ENCODE results near the gene SNX3.
A peak's percentile ranks its signal among the peaks of the same experiment; 100 is the strongest.
"Not testable (repeated sequence)": the region's sequence is repeated elsewhere in the genome, so short reads cannot be mapped to it uniquely, and the experiment has no call there.

The SNX3 gene

DNA sequence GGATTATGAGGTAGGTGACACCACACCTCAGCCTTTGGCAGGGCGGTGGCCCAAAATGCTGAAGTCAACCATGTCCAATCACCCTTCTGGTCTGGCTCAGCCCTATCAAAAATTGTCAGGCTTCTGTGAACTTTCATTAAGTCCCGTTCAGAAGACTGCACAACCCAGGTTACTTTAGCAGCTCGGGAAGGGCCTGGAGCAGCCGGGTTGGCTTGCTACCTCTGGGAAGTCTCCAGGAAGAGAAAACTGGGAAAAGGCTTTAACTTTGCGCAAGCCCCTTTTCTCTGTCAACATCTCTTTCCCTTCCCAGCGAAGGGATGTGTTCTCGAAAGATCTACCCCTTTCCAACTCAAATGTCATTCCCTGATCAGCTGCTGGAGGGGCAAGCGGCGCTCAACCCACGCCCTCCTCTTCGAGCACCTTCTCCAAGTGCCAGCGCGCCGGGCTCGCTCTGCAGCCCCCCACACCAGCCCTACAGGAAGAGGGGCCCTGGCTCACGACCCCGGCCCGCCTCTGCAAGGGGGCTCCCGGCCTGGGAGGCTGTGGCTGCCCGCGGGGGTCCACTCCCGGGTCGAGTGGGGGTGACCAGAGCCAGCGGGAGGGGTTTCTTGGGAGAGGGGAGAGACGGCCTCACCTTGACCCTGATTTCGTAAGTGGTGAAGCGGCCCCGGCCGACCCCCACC is 573 bp downstream of the SNX3 start:
- DNase-seq: peak; percentile 43

DNA sequence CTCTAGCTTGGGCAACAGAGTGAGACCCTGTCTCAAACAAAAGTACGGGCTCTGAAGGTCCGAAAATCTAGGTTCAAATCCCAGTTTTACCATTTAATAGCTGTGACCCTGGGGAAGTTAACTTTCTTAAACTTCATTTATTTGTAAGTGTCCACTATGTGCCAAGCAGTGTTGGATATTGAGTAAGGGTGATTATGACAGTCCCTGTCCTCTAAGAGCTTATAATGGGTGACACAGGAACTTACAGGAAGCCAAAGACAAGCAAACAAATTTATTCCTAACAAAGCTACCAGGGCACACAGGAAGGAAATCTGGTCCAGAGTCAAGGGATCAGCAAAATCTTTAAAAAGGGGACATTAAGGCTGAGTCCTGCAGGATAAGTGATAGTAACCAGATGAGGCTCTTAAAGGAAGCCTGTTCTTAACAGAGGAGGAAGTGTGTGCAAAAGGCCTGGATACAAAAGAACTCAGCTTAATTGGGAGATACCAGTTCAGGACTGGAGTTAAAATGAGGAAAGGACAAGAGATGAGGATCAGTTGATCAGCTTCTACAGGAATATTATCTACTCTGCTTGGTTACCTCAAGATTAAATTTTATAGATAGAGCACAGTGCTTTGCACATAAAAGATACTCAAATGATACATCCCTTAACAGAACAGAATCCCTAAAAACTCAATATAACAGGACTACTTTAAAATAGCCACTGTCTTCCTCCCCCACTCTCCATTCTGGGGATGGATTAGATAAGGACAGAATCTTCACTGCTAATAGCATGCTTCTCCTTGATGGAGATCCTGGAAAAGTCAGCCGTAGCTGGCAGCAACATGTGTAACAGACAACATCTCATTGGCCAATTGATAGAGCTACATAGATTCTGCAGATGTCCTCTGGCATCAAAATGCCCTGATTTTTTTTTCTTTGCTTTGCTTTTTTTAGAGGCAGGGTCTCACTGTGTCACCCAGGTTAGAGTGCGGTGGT is 6.1 kb downstream of the SNX3 start:
- no peak for DNase-seq

GRCh38 chr6:108253241-108253640 is 7.6 kb downstream of the SNX3 start:
- peak; percentile 64 for DNase-seq

- DNase-seq: no peak
Measured at GRCh38 chr6:108252055-108252454, 8.8 kb downstream of the SNX3 start.

DNA sequence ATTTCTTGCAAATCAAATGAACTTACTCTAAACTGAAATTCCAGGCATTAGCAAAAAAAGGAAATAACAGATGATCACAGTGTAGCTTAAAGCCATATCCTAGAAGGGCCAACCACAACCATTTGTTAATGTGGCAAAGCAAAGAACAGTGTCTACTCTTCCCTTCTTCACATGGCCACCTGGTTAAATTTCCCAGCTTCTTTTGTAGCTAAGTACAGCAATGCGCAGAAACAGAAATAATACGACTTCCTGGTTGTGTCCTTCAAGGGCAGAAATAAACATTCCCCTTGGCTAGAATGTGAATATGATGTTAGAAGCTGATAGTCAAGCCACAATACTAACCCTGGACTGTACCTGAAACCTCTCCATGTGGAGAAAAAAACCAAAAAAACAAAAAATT is 9.6 kb downstream of the SNX3 start:
- no peak for DNase-seq

GRCh38 chr6:108250240-108250866 is 10.5 kb downstream of the SNX3 start:
- peak; percentile 17 for DNase-seq

DNA sequence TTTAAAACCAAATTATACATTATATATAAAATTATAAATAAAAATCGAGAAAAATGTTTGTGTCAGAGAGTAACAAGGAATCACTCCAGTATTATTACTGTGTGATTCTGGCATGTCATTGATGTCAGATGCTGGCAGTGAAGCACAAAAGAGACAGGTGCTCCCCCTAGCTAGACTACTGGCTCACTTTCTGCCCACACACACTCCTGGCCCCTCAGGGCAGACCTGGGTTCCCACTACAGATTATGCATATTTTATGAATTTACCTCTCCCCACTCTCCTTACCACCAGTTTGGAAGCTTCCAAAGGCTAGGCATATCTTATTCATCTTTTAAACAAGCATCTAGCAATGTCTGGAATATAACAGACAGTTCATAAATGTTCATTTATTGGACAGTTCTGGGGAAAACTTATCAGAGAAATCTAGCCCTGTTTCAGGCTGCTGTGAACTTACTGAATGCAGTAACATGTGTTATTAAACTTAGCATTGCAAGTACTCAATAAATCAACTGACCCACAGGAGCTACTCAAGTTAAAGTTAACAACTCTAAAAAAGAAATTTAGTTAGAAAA is 12.8 kb downstream of the SNX3 start:
- DNase-seq: peak; percentile 8

GRCh38 chr6:108245095-108245494 is 15.7 kb downstream of the SNX3 start:
- not testable (repeated sequence) for DNase-seq

- no peak for DNase-seq
Measured at GRCh38 chr6:108243836-108244235, 17.0 kb downstream of the SNX3 start.

- DNase-seq: peak; percentile 4
Measured at GRCh38 chr6:108242721-108243120, 18.1 kb downstream of the SNX3 start.

- no peak for DNase-seq
Measured at GRCh38 chr6:108242259-108242658, 18.6 kb downstream of the SNX3 start.

GRCh38 chr6:108238322-108238721 is 22.5 kb downstream of the SNX3 start:
- DNase-seq: no peak

DNA sequence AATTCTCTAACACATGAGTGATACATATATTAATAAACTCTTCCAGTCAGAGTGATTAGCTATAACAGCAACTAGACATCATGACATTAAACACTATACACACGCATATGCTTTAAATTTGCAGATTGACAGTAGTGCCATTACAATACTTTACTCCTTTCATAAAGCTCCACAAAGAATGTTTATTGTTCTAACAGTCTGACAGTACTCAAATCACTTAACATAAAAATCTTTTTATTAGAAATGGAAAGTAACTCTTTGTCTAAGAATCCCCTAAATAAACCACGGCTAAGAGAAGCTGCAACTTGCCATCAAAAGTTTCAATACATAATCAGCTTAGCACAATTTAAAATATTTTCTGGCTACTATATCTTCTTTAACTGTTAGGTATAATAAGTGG is 24.0 kb downstream of the SNX3 start:
- no peak for DNase-seq

DNA sequence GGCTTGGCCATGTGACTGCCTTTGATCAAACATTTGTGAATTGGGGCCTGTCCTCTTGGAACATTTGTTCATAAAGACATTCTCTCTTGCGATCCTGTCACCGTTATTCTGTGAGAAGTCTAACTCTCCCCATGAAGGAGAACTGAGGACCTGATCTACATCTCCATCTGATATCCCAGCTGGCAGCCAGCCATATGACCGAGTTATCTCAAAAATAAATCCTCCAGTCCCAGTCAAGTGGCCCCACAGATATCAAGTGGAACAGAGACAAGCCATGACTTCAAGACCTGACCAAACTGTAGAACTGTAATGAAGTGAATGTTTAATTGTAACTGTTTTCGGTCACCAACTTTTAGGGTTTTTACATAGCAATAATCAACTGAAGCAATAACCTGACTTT is 25.7 kb downstream of the SNX3 start:
- DNase-seq: no peak

DNA sequence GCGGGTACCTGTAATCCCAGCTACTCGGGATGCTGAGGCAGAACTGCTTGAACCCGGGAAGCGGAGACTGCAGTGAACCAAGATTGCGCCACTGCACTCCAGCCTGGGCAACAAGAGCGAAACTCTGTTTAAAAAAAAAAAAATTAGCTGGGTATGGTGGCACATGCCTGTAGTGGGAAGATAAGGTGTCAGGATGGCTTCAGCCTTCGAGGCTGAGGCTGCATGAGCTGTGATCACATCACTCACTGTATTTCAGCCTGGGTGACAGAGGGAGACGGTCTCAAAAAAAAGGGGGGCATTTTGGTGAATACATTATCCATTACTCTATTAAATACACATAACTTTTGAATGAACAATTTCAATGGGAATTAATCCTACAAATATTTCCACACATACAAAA is 32.4 kb downstream of the SNX3 start:
- no peak for DNase-seq

DNA sequence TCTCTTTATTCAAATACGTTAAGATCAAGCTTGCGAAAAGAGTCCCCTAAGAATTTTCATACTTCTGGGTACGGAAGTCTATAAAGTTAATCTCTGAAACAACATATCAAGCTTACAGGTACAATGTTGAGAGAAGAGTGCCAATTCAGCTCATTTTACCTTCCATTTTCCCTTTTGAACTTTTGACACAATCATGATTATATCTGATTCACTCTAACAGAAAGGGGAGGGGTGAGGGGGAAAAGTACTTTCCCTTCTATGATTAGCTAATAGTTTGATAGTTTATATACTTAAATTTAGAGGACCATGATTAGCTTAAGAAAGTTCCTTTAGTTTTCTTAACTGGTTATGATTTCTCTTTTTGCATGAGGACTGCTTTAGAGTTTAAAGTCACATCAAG is 33.5 kb downstream of the SNX3 start:
- DNase-seq: no peak

DNA sequence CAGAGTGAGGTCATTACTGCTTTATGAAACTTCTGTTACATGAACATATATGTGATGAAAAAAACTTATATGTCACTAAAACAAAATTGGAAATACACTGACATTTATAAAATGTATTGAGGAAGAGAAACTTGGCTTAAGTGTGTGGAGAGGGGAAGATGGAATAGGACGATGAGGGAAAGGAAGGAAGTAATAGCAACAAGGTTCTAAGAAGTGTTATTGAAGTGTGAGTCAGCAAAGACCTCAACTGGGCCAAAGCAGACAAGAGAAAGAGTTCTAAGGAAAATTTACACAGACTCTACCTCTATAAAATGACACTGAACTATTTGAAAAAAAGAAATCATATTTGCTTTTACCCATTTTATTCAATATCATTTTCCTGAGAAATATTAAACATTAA is 38.3 kb downstream of the SNX3 start:
- DNase-seq: peak; percentile 7

DNA sequence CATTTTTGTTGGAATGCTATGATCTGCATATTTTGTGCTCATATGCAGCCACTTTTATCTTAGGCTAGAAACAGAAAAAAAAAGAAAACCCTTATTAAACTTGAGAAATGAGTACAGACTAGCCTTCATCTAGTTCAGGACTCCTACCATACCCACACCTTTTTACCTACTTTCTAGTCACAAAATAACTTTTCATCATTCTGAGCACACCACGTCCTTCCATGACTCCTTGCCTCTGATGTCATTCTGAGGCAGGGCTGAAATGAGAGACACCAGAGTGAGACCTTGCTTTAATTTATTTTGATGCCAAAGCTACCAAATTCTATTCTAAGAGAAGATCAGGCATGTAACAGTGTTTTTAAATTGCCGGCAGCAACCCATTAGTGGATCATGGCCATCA is 38.8 kb downstream of the SNX3 start:
- no peak for DNase-seq

DNA sequence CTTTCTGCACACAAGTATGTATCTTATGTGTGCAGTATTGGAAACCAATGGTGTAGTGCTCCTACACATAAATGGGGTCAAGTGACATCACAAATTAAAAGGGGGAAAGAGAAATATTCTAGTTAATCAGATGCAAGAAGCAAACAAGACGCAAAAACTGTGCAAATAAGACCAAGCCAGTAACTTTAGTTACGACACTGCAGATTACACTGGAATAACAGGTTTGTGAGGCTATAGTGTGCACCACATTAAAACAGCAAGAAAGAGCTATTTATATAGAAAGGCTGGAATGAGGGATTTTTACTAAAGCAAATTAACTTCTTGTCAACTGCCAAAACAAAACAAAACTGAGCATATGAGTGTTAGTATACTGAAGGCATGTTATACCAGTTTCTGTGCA is 49.2 kb downstream of the SNX3 start:
- DNase-seq: no peak

GRCh38 chr6:108210556-108210955 is 50.3 kb downstream of the SNX3 start:
- DNase-seq: no peak

- no peak for DNase-seq
Measured at GRCh38 chr6:108209738-108210137, 51.1 kb downstream of the SNX3 start.

GRCh38 chr6:108207013-108207412 is 53.8 kb downstream of the SNX3 start:
- DNase-seq: no peak

Measured in fibroblast of upper back skin (primary cell).